OCI-LY1 (cell line): Measurements from ENCODE around the gene POU3F3.

Experiments used
- H2AFZ ChIP-seq: fragments of 200-600 bp; sonication (generic), shearing (Covaris generic); 2 replicates; pipeline ENCODE4 v1.6.0; 2014; ENCODE audit warnings: antibody characterized with exemption, mild to moderate bottlenecking, low read length
- H3F3A ChIP-seq: fragments of 200-600 bp; sonication (generic), shearing (Covaris generic); 2 replicates; pipeline ENCODE4 v1.6.0; 2014; ENCODE audit warnings: mild to moderate bottlenecking, antibody characterized with exemption, low read length, moderate library complexity; ENCODE audit not compliant: insufficient read depth
- H3K27ac ChIP-seq: fragments of 200-600 bp; sonication (generic); 2 replicates; pipeline ENCODE4 v1.5.1; 2014; ENCODE audit warnings: low read length, mixed run types, mild to moderate bottlenecking, low read depth; ENCODE audit not compliant: poor library complexity, severe bottlenecking
- H3K27me3 ChIP-seq: fragments of 200-600 bp; sonication (generic); 2 replicates; pipeline ENCODE4 v1.6.0; 2014; ENCODE audit warnings: antibody characterized with exemption, mild to moderate bottlenecking, low read length, moderate library complexity; ENCODE audit not compliant: insufficient read depth
- H3K36me3 ChIP-seq: fragments of 200-600 bp; sonication (generic); 2 replicates; pipeline ENCODE4 v1.6.1; 2014; ENCODE audit warnings: mild to moderate bottlenecking, antibody characterized with exemption, low read length, moderate library complexity, mixed read lengths; ENCODE audit not compliant: insufficient read depth
- H3K4me1 ChIP-seq: fragments of 200-600 bp; sonication (generic); 2 replicates; pipeline ENCODE4 v1.5.1; 2014; ENCODE audit warnings: mild to moderate bottlenecking, low read length, moderate library complexity; ENCODE audit not compliant: insufficient read depth, severe bottlenecking
- H3K4me2 ChIP-seq: fragments of 200-600 bp; sonication (generic), shearing (Covaris generic); 2 replicates; pipeline ENCODE4 v1.6.1; 2014; ENCODE audit warnings: low read length
- H3K4me3 ChIP-seq: fragments of 200-600 bp; sonication (generic); 2 replicates; pipeline ENCODE4 v1.5.1; 2014; ENCODE audit warnings: low read length, low read depth, mild to moderate bottlenecking, mixed read lengths; ENCODE audit not compliant: poor library complexity, severe bottlenecking
- H3K79me2 ChIP-seq: fragments of 200-600 bp; shearing (Covaris generic); 2 replicates; pipeline ENCODE4 v1.6.1; 2016; ENCODE audit warnings: mixed run types, low read length, mixed read lengths; ENCODE audit not compliant: insufficient read depth
- H3K9ac ChIP-seq: fragments of 200-600 bp; sonication (generic), shearing (Covaris generic); 2 replicates; pipeline ENCODE4 v1.6.1; 2014; ENCODE audit warnings: mild to moderate bottlenecking, low read length, mixed read lengths
- H3K9me2 ChIP-seq: fragments of 200-600 bp; sonication (generic), shearing (Covaris generic); 2 replicates; pipeline ENCODE4 v1.6.1; 2014; ENCODE audit warnings: low read depth, mild to moderate bottlenecking, low read length, mixed read lengths
- H3K9me3 ChIP-seq: fragments of 200-600 bp; shearing (Covaris generic); 2 replicates; pipeline ENCODE4 v1.6.1; 2014; ENCODE audit warnings: low read length, mixed read lengths
- H4K20me1 ChIP-seq: fragments of 200-600 bp; sonication (generic), shearing (Covaris generic); 2 replicates; pipeline ENCODE4 v1.6.0; 2016; ENCODE audit warnings: mild to moderate bottlenecking, low read length; ENCODE audit not compliant: insufficient read depth
- CTCF ChIP-seq: fragments of 200-600 bp; sonication (generic), shearing (Covaris generic); IDR thresholded peaks from 2 replicates; pipeline ENCODE4 v1.5.1; 2017; ENCODE audit warnings: mild to moderate bottlenecking, antibody characterized with exemption, low read length, moderate library complexity, mixed read lengths
- EZH2 ChIP-seq: fragments of 200-600 bp; sonication (generic), shearing (Covaris generic); IDR thresholded peaks from 2 replicates; pipeline ENCODE4 v1.8.0; 2017; ENCODE audit warnings: borderline replicate concordance, mixed run types, mild to moderate bottlenecking, antibody characterized with exemption, low read length, moderate library complexity, mixed read lengths

POU3F3 gene

DNA sequence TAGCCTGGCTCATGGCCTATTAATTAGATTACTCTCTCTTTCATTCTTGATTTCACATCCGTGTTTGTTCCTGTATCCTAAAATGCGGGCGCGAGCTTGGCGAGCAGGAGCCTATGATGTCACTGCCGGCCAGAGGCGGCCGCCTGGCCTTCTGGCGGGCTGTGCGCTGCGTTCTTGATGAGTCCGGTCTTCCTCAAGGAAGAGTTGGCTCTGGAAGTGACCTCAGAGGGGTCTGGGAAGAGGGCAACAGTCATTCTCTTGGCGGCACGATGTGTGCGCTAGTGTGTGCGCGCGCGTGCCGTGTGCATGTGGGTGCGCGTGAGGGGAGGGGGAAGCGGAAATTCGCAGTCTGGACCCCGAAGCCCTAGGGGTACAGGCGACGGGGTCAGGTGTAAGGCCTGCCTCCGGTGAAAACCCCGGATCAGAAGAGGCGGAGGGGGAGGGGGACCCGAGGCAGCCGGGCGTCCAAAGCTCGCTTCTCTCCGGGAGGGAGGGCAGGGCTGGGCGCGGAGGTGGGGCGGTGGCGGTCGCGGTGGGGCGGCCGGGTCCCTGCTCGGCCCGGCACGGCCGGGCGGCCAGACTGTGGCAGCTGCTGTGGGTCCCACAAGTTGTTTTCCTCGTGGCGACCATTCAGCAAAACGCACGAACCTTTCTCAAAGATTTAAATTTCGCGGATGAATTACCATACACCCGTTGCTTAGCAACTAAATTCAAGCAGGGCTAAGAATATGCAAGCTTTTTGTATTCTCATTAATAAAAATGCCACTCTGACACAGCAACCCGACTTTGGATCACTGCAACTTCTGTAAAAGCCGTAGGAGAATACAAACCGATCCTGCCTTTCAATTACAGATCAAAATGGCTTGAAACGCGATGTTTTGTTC, 8.4 kb downstream of the POU3F3 start:
- H3K4me3 ChIP-seq: no peak overlapping the region
- no peak overlapping the region for H2AFZ ChIP-seq

GRCh38 chr2:104863146-104863467, 9.2 kb downstream of the POU3F3 start:
- no peaks in the 10 kb centered on the region for H3K27me3 ChIP-seq
- no peak overlapping the region for H3K27ac ChIP-seq
- no peaks in the 10 kb centered on the region for H3K9me3 ChIP-seq
- H3K36me3 ChIP-seq: no peaks in the 10 kb centered on the region
- H3K79me2 ChIP-seq: no peaks in the 10 kb centered on the region
- no peak for TF ChIP-seq CTCF
- H3K4me1 ChIP-seq: no peaks in the 10 kb centered on the region
- H3K4me2 ChIP-seq: no peak overlapping the region
- no peak overlapping the region for H3K9ac ChIP-seq
- no peaks in the 10 kb centered on the region for H4K20me1 ChIP-seq
- H3K9me2 ChIP-seq: no peaks in the 10 kb centered on the region
- H2AFZ ChIP-seq: no peak overlapping the region
- no peak overlapping the region for H3K4me3 ChIP-seq
- H3F3A ChIP-seq: no peaks in the 10 kb centered on the region

More for the DNA sequence above, 8.4 kb downstream of the POU3F3 start:
- no peaks in the 10 kb centered on the region for H3F3A ChIP-seq
- H3K9ac ChIP-seq: no peak overlapping the region
- no peaks in the 10 kb centered on the region for H3K4me1 ChIP-seq
- no peaks in the 10 kb centered on the region for H3K27me3 ChIP-seq
- no peak overlapping the region for H3K27ac ChIP-seq
- no peaks in the 10 kb centered on the region for H3K36me3 ChIP-seq
- no peaks in the 10 kb centered on the region for H4K20me1 ChIP-seq
- no peaks in the 10 kb centered on the region for H3K9me2 ChIP-seq
- H3K4me2 ChIP-seq: no peak overlapping the region
- no peak for TF ChIP-seq CTCF
- no peak for TF ChIP-seq EZH2
- H3K79me2 ChIP-seq: no peaks in the 10 kb centered on the region
- H3K9me3 ChIP-seq: no peaks in the 10 kb centered on the region

GRCh38 chr2:104863468-104864279, 9.8 kb downstream of the POU3F3 start:
- no peaks in the 10 kb centered on the region for H3K9me3 ChIP-seq
- TF ChIP-seq CTCF (no peak), EZH2 (no peak)
- H3K79me2 ChIP-seq: no peaks in the 10 kb centered on the region
- no peaks in the 10 kb centered on the region for H3F3A ChIP-seq
- H2AFZ ChIP-seq: no peak overlapping the region
- H4K20me1 ChIP-seq: no peaks in the 10 kb centered on the region
- no peaks in the 10 kb centered on the region for H3K36me3 ChIP-seq
- no peak overlapping the region for H3K4me3 ChIP-seq
- H3K27ac ChIP-seq: no peak overlapping the region
- no peak overlapping the region for H3K9ac ChIP-seq
- no peaks in the 10 kb centered on the region for H3K4me1 ChIP-seq
- no peaks in the 10 kb centered on the region for H3K27me3 ChIP-seq
- no peak overlapping the region for H3K4me2 ChIP-seq
- H3K9me2 ChIP-seq: no peaks in the 10 kb centered on the region
